Upper lobe of right lung (tissue), 1 donor: ENCODE measurements around the gene CAV2. TPM values are rescaled to one million over a fixed set of nuclear protein-coding genes. Genes with fewer than 3 reads are reported as not detected.

Source experiments
- ATAC-seq: fragments of 200-7000 bp; cut with Tn5 transposase; one replicate; pipeline ENCODE4 v1.9.1; 2020; ENCODE audit warnings: mild to moderate bottlenecking, moderate library complexity
- DNase-seq: peaks from one replicate; pipeline ENCODE4 v3.0.0-alpha.2; 2020
- H3K27ac ChIP-seq: fragments of 200-600 bp; one replicate; pipeline ENCODE4 v1.8.0; 2022
- H3K27me3 ChIP-seq: fragments of 200-600 bp; one replicate; pipeline ENCODE4 v1.8.0; 2022; ENCODE audit warnings: mild to moderate bottlenecking
- H3K36me3 ChIP-seq: fragments of 200-600 bp; one replicate; pipeline ENCODE4 v1.8.0; 2022
- H3K4me1 ChIP-seq: fragments of 200-600 bp; one replicate; pipeline ENCODE4 v1.8.0; 2022
- H3K4me3 ChIP-seq: fragments of 200-600 bp; one replicate; pipeline ENCODE4 v1.8.0; 2022; ENCODE audit warnings: mild to moderate bottlenecking
- H3K9me3 ChIP-seq: fragments of 200-600 bp; one replicate; pipeline ENCODE4 v1.8.0; 2022
- intact Hi-C: fragments of 100-400 bp; cut with DNase I; formaldehyde crosslinking; loops from one replicate; pipeline ENCODE4 v1.11.0; 2022
- total RNA-seq: library from RNA; stranded (reverse); fragmentation: NEBNext Ultra II Directional; extraction: Animal tissue kit (Norgen Biotek cat#: 25700); gene quantifications from one replicate; pipeline ENCODE4 v1.2.1, GENCODE V29; 2021
- TF ChIP-seq, protein P1 (sequence below): fragments of 200-600 bp; IDR thresholded peaks from one replicate; pipeline ENCODE4 v1.8.0; 2022; ENCODE audit warnings: antibody characterized with exemption
- donor health status: DM: no; HTN: yes; CAD: no; lungs with severe emphysema.

Gene CAV2
- total RNA-seq, 1 donor from 2014 or later: 192 TPM

DNA sequence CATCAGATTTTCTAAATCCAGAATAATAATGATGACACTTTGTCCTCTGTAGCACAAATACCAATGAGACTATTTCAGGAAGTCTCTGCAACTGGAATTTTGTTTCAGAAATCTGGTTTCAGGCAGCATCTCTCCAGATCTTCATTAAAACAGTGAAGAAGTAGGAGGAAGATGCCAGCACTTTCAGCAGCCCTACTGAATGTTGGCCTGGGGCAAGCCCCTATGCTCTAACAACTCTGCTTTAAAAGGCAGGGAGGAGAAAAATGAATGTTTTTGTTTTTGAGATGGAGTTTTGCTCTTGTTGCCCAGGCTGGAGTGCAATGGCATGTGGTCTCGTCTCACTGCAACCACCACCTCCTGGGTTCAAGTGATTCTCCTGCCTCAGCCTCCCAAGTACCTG, 18.1 kb downstream of the CAV2 start:
- Histone ChIP-seq H3K9me3 (no peaks in the 10 kb centered on the region), H3K27me3 (no peaks in the 10 kb centered on the region), H3K27ac (no peak overlapping the region), H3K4me1 (no peaks in the 10 kb centered on the region), H3K36me3 (no peaks in the 10 kb centered on the region), H3K4me3 (no peak overlapping the region)
- TF ChIP-seq, protein P1, sequence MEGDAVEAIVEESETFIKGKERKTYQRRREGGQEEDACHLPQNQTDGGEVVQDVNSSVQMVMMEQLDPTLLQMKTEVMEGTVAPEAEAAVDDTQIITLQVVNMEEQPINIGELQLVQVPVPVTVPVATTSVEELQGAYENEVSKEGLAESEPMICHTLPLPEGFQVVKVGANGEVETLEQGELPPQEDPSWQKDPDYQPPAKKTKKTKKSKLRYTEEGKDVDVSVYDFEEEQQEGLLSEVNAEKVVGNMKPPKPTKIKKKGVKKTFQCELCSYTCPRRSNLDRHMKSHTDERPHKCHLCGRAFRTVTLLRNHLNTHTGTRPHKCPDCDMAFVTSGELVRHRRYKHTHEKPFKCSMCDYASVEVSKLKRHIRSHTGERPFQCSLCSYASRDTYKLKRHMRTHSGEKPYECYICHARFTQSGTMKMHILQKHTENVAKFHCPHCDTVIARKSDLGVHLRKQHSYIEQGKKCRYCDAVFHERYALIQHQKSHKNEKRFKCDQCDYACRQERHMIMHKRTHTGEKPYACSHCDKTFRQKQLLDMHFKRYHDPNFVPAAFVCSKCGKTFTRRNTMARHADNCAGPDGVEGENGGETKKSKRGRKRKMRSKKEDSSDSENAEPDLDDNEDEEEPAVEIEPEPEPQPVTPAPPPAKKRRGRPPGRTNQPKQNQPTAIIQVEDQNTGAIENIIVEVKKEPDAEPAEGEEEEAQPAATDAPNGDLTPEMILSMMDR: no peak
- intact Hi-C loops: no loop called here
- no peak for ATAC-seq
- DNase-seq: no peak

DNA sequence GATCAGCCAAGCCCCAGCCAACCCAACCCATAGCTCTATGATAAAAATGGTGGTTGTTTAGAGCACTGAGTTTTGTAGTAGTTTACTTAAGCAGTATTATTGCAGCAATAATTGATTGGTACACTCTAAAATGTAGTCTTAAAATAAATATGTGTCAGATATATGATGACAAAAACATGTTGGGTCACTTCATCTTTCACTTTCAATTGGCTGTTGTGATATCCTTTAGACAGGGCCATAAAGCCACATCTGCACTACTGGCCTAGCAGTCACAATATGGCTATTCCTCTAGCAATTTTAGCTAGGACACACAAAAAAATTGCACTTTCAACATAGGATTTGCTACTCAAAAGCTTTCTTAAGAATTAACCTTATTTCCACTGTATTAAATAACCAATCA, 19.4 kb downstream of the CAV2 start:
- H3K27me3 ChIP-seq: no peaks in the 10 kb centered on the region
- ATAC-seq: no peak
- H3K9me3 ChIP-seq: no peaks in the 10 kb centered on the region
- TF ChIP-seq, protein P1: no peak
- no peak overlapping the region for H3K27ac ChIP-seq
- no peaks in the 10 kb centered on the region for H3K36me3 ChIP-seq
- no peak overlapping the region for H3K4me3 ChIP-seq
- H3K4me1 ChIP-seq: peaks cover 2% of the 10 kb centered on the region
- no peak for DNase-seq
- intact Hi-C loops: no loop called here

DNA sequence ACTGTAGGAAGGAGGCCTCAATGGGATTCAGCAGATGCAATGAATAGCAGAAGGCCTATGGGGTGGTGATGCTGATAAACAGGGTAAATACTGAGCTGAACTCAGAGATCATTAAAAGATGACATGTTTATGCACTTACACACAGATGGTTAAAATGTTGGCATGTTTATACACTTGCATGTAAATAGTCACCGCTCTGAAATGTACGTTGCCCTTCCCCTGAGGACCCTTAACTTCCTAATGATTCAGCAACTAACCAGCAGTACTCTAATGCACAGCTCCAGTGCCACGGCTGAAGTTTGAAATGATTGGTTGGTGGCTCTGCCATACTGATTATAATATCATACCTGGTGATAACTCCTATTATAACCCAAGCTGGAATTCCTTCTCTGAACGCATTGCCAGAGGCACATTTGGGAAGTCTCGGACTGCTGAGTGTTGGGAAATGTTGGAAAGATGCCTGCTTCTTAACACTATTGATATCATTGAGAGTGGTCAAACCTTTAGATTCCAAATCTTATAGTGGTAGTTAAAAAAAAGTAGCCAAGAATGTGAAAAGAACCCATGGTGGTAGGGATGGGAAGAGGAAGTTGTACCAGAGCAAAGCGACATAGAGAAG, 21.6 kb downstream of the CAV2 start:
- no peak overlapping the region for H3K27ac ChIP-seq

DNA sequence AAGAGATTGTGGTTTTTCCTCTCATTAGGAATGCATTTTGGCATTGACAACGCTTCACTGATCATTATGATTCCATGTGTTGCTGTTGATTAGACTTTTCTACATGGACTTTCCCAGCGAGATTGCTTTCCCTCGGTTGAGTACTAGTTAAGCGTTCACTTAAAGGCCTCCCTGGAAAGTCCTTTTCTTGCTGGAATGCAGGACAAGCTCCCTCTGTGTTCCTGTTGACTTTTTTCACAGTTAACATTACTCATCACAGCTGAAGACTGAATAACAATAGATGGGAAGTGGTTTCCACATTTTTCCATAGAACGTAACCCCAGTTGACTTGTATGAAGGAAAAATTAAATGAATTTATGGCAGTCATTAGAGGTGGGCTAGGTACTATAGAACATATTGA, 22.7 kb downstream of the CAV2 start:
- peak overlapping the region; percentile 51 for H3K27ac ChIP-seq
- no peak for DNase-seq
- H3K9me3 ChIP-seq: no peaks in the 10 kb centered on the region
- no peak for ATAC-seq
- H3K4me3 ChIP-seq: no peak overlapping the region
- peaks cover 10% of the 10 kb centered on the region for H3K4me1 ChIP-seq
- TF ChIP-seq, protein P1: no peak
- intact Hi-C loops: loop anchor here (10.0 kb wide), 2 partner anchors 53 to 257 kb away; no protein-coding TSS in a partner anchor
- no peaks in the 10 kb centered on the region for H3K27me3 ChIP-seq
- no peaks in the 10 kb centered on the region for H3K36me3 ChIP-seq

More for the DNA sequence above, 21.6 kb downstream of the CAV2 start:
- no peaks in the 10 kb centered on the region for H3K36me3 ChIP-seq
- peaks cover 5% of the 10 kb centered on the region for H3K4me1 ChIP-seq
- no peaks in the 10 kb centered on the region for H3K27me3 ChIP-seq
- no peak for DNase-seq
- ATAC-seq: no peak
- intact Hi-C loops: loop anchor here (10.0 kb wide), 2 partner anchors 54 to 256 kb away; no protein-coding TSS in a partner anchor
- no peaks in the 10 kb centered on the region for H3K9me3 ChIP-seq
- TF ChIP-seq, protein P1: no peak
- no peak overlapping the region for H3K4me3 ChIP-seq

DNA sequence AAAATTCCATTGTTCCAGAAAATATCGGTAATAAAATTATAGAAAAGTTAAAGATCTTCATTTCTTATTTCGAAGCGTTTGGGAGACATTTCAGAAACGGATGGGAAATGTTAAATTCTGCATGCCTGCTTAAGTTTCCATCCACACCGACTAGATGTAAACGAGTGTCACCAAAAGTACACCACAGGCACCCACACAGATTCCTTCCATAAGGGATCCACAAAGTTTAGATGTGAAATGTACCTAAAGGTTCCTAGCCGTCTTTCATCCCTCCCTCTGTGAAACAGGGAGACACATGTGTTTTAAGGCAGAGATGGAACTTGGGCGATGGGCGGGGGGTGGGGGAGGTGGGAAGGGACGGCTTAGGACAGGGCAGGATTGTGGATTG, 24.7 kb downstream of the CAV2 start:
- Histone ChIP-seq H3K4me3 (peak overlapping the region; percentile 68), H3K4me1 (peaks cover 11% of the 10 kb centered on the region), H3K36me3 (no peaks in the 10 kb centered on the region), H3K9me3 (no peaks in the 10 kb centered on the region), H3K27ac (peak overlapping the region; percentile 90), H3K27me3 (no peaks in the 10 kb centered on the region)
- intact Hi-C loops: loop anchor here (10.0 kb wide), 2 partner anchors 51 to 259 kb away; no protein-coding TSS in a partner anchor
- TF ChIP-seq, protein P1: no peak
- ATAC-seq (no peak), DNase-seq (no peak)
